ENCODE results near the gene TAGLN3. TPM values are rescaled to one million over a fixed set of nuclear protein-coding genes. Genes with fewer than 3 reads are reported as not detected.

The TAGLN3 gene
- total RNA-seq, 1 experiment from 2014 or later, result not detected

DNA sequence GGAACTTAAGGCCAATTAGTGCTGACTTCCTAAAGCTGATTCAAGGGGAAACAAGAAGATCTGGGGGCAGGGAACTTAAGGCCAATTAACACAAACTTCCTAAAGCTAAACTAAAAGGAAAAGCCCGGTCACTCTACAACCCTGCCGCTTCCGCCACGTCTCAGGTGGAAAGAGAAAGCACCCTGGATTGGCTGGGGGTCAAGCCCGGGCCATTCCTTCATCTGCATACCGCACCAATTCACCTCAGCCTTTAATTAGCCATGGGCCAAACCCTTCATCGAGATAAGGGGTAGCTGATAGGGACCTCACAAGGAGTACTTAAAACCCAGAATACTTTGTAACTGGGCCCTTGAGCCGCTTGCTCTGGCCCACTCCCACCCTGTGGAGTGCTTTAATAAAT lies 50.2 kb downstream of the TAGLN3 start:
- DNase-seq (ENCODE audit: low spot score), result no peak

DNA sequence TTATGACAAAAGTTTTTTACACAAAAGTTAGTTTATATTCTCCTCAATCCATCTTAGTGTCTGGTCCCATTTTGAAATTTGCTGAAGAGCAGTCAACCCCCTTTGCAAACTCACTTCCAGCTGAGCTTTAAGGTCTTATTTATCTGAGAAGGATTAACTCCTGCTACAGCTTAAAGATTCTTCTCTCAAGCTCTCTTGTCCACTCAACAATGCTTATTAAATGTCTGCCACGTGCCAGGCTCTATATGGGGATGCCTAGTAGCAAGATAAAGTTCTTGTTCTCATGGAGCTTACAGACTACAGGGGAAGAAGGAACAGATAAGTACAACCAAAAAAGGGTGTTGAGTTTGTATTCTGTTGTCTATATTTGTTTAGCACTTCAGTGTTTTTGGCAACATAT lies 54.5 kb downstream of the TAGLN3 start:
- DNase-seq (ENCODE audit: low spot score), result no peak

DNA sequence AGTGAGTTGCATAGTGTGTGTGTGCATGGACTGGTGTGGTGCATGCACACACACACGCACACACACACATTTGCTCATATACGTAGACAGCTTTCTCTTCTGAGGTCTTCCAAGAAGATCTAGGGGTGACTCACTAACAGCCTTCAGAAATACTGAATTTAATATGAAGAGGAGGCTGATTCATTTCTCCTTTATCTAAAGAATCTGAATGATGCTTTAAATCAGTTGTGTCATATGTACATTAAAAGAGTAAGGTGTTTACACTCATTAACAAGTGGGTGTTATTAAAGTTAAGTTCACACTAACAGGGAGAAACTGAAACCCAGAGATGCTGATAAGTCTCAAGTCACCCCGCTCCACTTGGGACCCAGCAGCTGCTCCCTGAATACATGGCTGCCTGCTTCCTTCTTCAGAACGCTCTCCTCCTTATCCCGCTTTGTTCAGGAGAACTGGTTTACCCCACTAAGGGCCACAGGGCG lies 57.8 kb downstream of the TAGLN3 start:
- no peak for DNase-seq (ENCODE audit: low spot score)

DNA sequence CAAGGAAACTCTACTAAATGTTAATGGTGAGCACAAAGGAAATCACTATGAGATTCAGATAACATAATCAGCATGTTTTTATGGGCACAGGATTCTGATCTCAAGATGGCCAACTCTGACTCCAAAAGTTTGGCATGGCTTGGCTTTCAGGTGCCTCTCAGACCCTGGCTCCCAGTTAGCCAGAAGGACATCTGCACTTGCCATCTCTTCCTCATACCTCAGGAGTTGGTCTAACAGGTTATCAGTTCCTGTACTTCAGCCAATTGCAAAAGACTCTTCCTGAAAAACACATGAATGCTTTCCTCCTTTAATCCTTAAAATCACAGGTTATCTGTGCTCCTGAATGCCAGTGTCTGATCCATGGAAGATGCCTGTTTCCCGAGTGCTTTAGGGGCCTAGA lies 60.8 kb downstream of the TAGLN3 start:
- DNase-seq (ENCODE audit: low spot score), result no peak

DNA sequence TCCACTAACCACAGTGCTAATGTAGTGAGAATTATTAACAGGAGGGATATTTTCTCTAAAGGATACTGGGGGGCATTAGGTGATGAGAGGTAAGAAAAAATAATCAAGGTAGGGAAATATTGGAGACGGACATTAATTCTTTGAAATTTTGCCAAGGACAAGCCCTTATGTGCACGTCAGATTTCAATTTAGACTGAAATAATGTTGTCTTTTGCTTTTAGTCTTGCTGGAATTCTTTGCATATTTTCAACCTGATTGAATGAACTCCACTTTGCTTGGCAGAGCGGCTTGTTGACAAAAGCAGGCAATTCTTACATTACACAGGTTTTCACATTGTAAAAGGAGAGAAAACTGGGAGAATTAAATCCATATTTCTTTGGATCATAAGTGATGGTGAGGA lies 62.4 kb downstream of the TAGLN3 start:
- no peak for DNase-seq (ENCODE audit: low spot score)

Other genes with a start within 250 kb of the TAGLN3 start
- gene PHLDB2, start 139.7 kb upstream of the TAGLN3 start, total RNA-seq (2014; rRNA removed; shearing (Covaris generic)), result 28.9 and 34.7 TPM in 2 replicates
- 34.1 and 44.1 TPM in 2 replicates for gene ABHD10, start 19.9 kb upstream of the TAGLN3 start, total RNA-seq (2014; rRNA removed; shearing (Covaris generic))
- gene TMPRSS7, start 35.8 kb downstream of the TAGLN3 start, total RNA-seq (2014; rRNA removed; shearing (Covaris generic)), result 0.12 TPM in 1 of 2 replicates, not detected in the other
- gene C3orf52, start 87.5 kb downstream of the TAGLN3 start, total RNA-seq (2014; rRNA removed; shearing (Covaris generic)), result 2.0 and 3.0 TPM in 2 replicates
- not detected in 2 replicates for gene GCSAM, start 134.3 kb downstream of the TAGLN3 start, total RNA-seq (2014; rRNA removed; shearing (Covaris generic))